Measurements from ENCODE around the gene TRERF1.

GRCh38 chr6:42354702-42355101 is 97.0 kb downstream of the TRERF1 start:
- TF ChIP-seq CTCF (IDR thresholded peaks at IDR 0.05; ENCODE audit: poor library complexity) (no peak), EZH2phosphoT487 (IDR thresholded peaks at IDR 0.05; ENCODE audit: low read depth, severe bottlenecking, unreplicated experiment) (no peak)
